ENCODE results near the gene RORC.
"Not testable (repeated sequence)": the region's sequence is repeated elsewhere in the genome, so short reads cannot be mapped to it uniquely, and the experiment has no call there.

The RORC gene

GRCh38 chr1:151831605-151832004, at the start of gene RORC:
Gene RORC, minus strand, starts transcription at chr1:151831802. Its CDS starts 38 bp downstream, at chr1:151831764.
- TF ChIP-seq, protein P1, sequence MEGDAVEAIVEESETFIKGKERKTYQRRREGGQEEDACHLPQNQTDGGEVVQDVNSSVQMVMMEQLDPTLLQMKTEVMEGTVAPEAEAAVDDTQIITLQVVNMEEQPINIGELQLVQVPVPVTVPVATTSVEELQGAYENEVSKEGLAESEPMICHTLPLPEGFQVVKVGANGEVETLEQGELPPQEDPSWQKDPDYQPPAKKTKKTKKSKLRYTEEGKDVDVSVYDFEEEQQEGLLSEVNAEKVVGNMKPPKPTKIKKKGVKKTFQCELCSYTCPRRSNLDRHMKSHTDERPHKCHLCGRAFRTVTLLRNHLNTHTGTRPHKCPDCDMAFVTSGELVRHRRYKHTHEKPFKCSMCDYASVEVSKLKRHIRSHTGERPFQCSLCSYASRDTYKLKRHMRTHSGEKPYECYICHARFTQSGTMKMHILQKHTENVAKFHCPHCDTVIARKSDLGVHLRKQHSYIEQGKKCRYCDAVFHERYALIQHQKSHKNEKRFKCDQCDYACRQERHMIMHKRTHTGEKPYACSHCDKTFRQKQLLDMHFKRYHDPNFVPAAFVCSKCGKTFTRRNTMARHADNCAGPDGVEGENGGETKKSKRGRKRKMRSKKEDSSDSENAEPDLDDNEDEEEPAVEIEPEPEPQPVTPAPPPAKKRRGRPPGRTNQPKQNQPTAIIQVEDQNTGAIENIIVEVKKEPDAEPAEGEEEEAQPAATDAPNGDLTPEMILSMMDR (IDR thresholded peaks at IDR 0.05; ENCODE audit: low read depth, low read length) = no peak
- TF ChIP-seq MAX (IDR thresholded peaks at IDR 0.05; ENCODE audit: low read depth, low read length) = no peak
- no peak for TF ChIP-seq MYC (IDR thresholded peaks at IDR 0.05; ENCODE audit: low read depth, low read length)
- no peak for TF ChIP-seq POLR2A (IDR thresholded peaks at IDR 0.05; ENCODE audit: extremely low read depth, insufficient read length)
- no peak for DNase-seq (ENCODE audit: low read depth)
- H3K4me3 ChIP-seq (ENCODE audit: low read depth, low read length) = no peak within 1 kb of the TSS

- no peak for TF ChIP-seq MAX (IDR thresholded peaks at IDR 0.05; ENCODE audit: low read depth, low read length)
- TF ChIP-seq, protein P1 (IDR thresholded peaks at IDR 0.05; ENCODE audit: low read depth, low read length) = no peak
- TF ChIP-seq POLR2A (IDR thresholded peaks at IDR 0.05; ENCODE audit: extremely low read depth, insufficient read length) = no peak
- TF ChIP-seq MYC (IDR thresholded peaks at IDR 0.05; ENCODE audit: low read depth, low read length) = no peak
- no peak for DNase-seq (ENCODE audit: low read depth)
- H3K4me3 ChIP-seq (ENCODE audit: low read depth, low read length) = no peak overlapping the region
Observed at GRCh38 chr1:151875419-151876097, 44.0 kb upstream of the RORC start.

DNA sequence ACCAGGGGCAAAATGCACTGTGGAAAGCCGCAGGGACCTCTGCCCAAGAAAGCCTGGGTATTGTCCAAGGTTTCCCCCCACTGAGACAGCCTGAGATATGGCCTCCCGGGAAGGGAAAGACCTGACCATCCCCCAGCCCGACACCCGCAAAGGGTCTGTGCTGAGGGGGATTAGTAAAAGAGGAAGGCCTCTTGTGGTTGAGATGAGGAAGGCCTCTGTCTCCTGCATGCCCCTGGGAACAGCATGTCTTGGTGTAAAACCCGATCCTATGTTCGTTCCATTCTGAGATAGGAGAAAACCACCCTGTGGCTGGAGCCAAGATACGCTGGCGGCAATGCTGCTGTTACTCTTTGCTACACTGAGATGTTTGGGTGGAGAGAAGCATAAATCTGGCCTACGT, 41.2 kb upstream of the RORC start:
- H3K4me3 ChIP-seq (ENCODE audit: low read depth, low read length) = not testable (repeated sequence)
- TF ChIP-seq, protein P1 (IDR thresholded peaks at IDR 0.05; ENCODE audit: low read depth, low read length) = peak; percentile 5
- DNase-seq (ENCODE audit: low read depth) = peak; percentile 82

DNA sequence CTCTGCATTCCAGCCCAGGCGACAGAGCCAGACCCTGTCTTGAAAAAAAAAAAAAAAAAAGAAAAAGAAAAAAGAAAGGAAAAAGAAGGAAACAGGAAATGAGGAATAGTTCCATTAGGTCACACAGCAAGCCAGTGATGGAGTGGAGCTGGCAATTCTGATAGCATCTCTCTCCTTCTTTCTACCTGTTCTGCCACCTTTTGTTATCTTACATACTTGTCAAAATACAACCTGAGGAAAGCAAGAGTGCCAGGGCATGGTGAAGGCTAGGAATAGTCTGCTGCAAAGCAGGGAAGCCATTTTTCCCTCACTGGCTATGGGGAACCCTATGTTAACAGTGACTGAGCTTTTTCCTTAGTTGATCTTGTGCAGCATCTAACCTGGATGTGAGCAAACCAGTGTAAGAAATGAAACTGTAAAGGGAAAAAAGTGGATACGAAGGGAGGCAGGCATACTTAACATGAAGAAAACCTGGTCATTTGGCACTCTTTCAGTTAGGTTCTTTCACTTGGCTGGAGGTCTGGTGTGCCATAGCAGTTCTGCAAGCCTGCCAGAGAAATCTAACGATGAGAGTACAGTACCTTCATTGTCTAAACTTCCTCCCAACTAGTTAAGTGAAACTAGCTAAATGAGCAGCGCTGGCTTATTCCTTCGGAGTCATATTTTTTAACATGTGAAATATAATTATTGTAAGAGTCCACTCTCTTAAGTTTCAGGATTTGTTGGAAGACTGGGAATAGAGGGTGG, 39.9 kb upstream of the RORC start:
- TF ChIP-seq MAX (IDR thresholded peaks at IDR 0.05; ENCODE audit: low read depth, low read length) (no peak), MYC (IDR thresholded peaks at IDR 0.05; ENCODE audit: low read depth, low read length) (no peak), POLR2A (IDR thresholded peaks at IDR 0.05; ENCODE audit: extremely low read depth, insufficient read length) (no peak)
- TF ChIP-seq, protein P1 (IDR thresholded peaks at IDR 0.05; ENCODE audit: low read depth, low read length) = no peak
- DNase-seq (ENCODE audit: low read depth) = no peak
- no peak overlapping the region for H3K4me3 ChIP-seq (ENCODE audit: low read depth, low read length)

DNA sequence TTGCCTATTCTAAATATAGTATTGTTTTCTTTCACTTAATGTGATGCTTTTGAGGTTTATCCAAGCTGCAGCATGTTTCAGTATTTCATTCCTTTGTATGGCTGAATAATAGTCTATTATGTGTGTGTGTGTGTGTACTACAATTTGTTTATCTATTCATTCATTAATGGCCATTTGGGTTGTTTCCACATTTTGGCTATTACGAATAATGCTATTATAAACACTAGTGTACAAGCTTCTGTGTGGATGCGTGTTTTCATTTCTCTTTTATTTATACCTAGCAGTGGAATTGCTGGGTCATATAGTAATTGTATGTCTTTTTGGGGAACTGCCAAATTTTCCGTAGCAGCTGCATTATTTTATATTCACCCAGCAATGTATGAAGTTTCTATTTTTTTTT, 36.9 kb upstream of the RORC start:
- TF ChIP-seq MAX (IDR thresholded peaks at IDR 0.05; ENCODE audit: low read depth, low read length) (no peak), POLR2A (IDR thresholded peaks at IDR 0.05; ENCODE audit: extremely low read depth, insufficient read length) (no peak), MYC (IDR thresholded peaks at IDR 0.05; ENCODE audit: low read depth, low read length) (no peak)
- TF ChIP-seq, protein P1 (IDR thresholded peaks at IDR 0.05; ENCODE audit: low read depth, low read length) = no peak
- no peak overlapping the region for H3K4me3 ChIP-seq (ENCODE audit: low read depth, low read length)
- DNase-seq (ENCODE audit: low read depth) = no peak
